Left ventricle myocardium inferior (tissue), 1 donor: ENCODE results near the gene TNFRSF9. TPM values are rescaled to one million over a fixed set of nuclear protein-coding genes. Genes with fewer than 3 reads are reported as not detected.

Experiments used
- DNase-seq: peaks from one replicate; pipeline ENCODE4 v3.0.0-alpha.2; 2020
- H3K27ac ChIP-seq: fragments of 200-600 bp; replicated peaks from 2 replicates; pipeline ENCODE4 v1.8.0; 2021
- H3K27me3 ChIP-seq: fragments of 200-600 bp; 2 replicates; pipeline ENCODE4 v1.8.0; 2021; ENCODE audit warnings: low read depth
- H3K36me3 ChIP-seq: fragments of 200-600 bp; 2 replicates; pipeline ENCODE4 v1.8.0; 2021
- H3K4me1 ChIP-seq: fragments of 200-600 bp; 2 replicates; pipeline ENCODE4 v1.8.0; 2021
- H3K4me3 ChIP-seq: fragments of 200-600 bp; 2 replicates; pipeline ENCODE4 v1.8.0; 2021; ENCODE audit warnings: mild to moderate bottlenecking, moderate library complexity
- H3K9me3 ChIP-seq: fragments of 200-600 bp; replicated peaks from 2 replicates; pipeline ENCODE4 v1.8.0; 2021
- CTCF ChIP-seq: fragments of 200-600 bp; IDR thresholded peaks from 2 replicates; pipeline ENCODE4 v1.8.0; 2021; ENCODE audit warnings: antibody characterized with exemption, mild to moderate bottlenecking, borderline replicate concordance
- intact Hi-C: fragments of 100-400 bp; cut with micrococcal nuclease; formaldehyde crosslinking; loops from one replicate; pipeline ENCODE4 v1.11.0; 2022
- total RNA-seq: library from RNA; stranded (reverse); fragmentation: NEBNext Ultra II Directional; extraction: Animal tissue kit (Norgen Biotek cat#: 25700); gene quantifications from one replicate; pipeline ENCODE4 v1.2.1, GENCODE V29; 2021
- donor health status: DM: no; HTN: yes; CAD: no; lungs with severe emphysema.

Gene TNFRSF9
- total RNA-seq, 1 donor from 2014 or later, result not detected

- Histone ChIP-seq H3K27me3 (peaks cover 34% of the 10 kb centered on the region), H3K36me3 (no peaks in the 10 kb centered on the region), H3K4me1 (no peaks in the 10 kb centered on the region), H3K27ac (no peak overlapping the region), H3K9me3 (no peaks in the 10 kb centered on the region), H3K4me3 (no peak overlapping the region)
- no peak for DNase-seq
- intact Hi-C loops, result no loop called here
- no peak for TF ChIP-seq CTCF
Measured at GRCh38 chr1:7893529-7894180, 47.0 kb downstream of the TNFRSF9 start.

GRCh38 chr1:7891804-7892203, 48.8 kb downstream of the TNFRSF9 start:
- no peaks in the 10 kb centered on the region for H3K36me3 ChIP-seq
- H3K9me3 ChIP-seq, result no peaks in the 10 kb centered on the region
- H3K4me1 ChIP-seq, result no peaks in the 10 kb centered on the region
- intact Hi-C loops, result no loop called here
- TF ChIP-seq CTCF, result no peak
- DNase-seq, result no peak
- no peak overlapping the region for H3K27ac ChIP-seq
- peaks cover 52% of the 10 kb centered on the region for H3K27me3 ChIP-seq
- H3K4me3 ChIP-seq, result no peak overlapping the region

- DNase-seq, result no peak
- Histone ChIP-seq H3K27me3 (peaks cover 62% of the 10 kb centered on the region), H3K4me3 (no peak overlapping the region), H3K27ac (no peak overlapping the region), H3K4me1 (no peaks in the 10 kb centered on the region), H3K9me3 (no peaks in the 10 kb centered on the region), H3K36me3 (no peaks in the 10 kb centered on the region)
- no peak for TF ChIP-seq CTCF
- intact Hi-C loops, result no loop called here
Measured at GRCh38 chr1:7890853-7891252, 49.8 kb downstream of the TNFRSF9 start.

- Histone ChIP-seq H3K27ac (no peak overlapping the region), H3K9me3 (no peaks in the 10 kb centered on the region), H3K4me3 (no peak overlapping the region), H3K27me3 (peaks cover 67% of the 10 kb centered on the region), H3K36me3 (no peaks in the 10 kb centered on the region), H3K4me1 (no peaks in the 10 kb centered on the region)
- TF ChIP-seq CTCF, result no peak
- no peak for DNase-seq
- intact Hi-C loops, result no loop called here
Measured at GRCh38 chr1:7888248-7889081, 52.2 kb downstream of the TNFRSF9 start.

- TF ChIP-seq CTCF, result no peak
- Histone ChIP-seq H3K4me1 (no peaks in the 10 kb centered on the region), H3K4me3 (no peak overlapping the region), H3K9me3 (no peaks in the 10 kb centered on the region), H3K27me3 (peaks cover 55% of the 10 kb centered on the region), H3K36me3 (no peaks in the 10 kb centered on the region), H3K27ac (no peak overlapping the region)
- DNase-seq, result no peak
- intact Hi-C loops, result no loop called here
Measured at GRCh38 chr1:7886405-7886745, 54.3 kb downstream of the TNFRSF9 start.
